Nephron (organoid): ENCODE data around the gene PEAK1.
A peak's percentile ranks its signal among the peaks of the same experiment; 100 is the strongest.

Experiments
- H3K27ac Mint-ChIP-seq, 3 experiments: 2 replicates each; pipeline ENCODE4 v1.8.0; 2020; ENCODE audit warnings: mixed read lengths in 3 of 3, mild to moderate bottlenecking in 2 of 3, moderate library complexity in 1 of 3
- H3K27me3 Mint-ChIP-seq: 2 replicates; pipeline ENCODE4 v1.8.0; 2021; ENCODE audit warnings: low read depth, mild to moderate bottlenecking, moderate library complexity, mixed read lengths
- H3K36me3 Mint-ChIP-seq: 2 replicates; pipeline ENCODE4 v1.8.0; 2020; ENCODE audit warnings: low read depth, mixed read lengths
- H3K4me1 Mint-ChIP-seq: 2 replicates; pipeline ENCODE4 v1.8.0; 2020; ENCODE audit warnings: mixed read lengths
- H3K4me3 Mint-ChIP-seq, 3 experiments: 2 replicates each; pipeline ENCODE4 v1.8.0; 2020; ENCODE audit warnings: mild to moderate bottlenecking in 3 of 3, mixed read lengths in 3 of 3, moderate library complexity in 2 of 3
- H3K9me3 Mint-ChIP-seq: 2 replicates; pipeline ENCODE4 v1.8.0; 2020; ENCODE audit warnings: mixed read lengths
- TF ChIP-seq, protein P1 (sequence below), 3 experiments: fragments of 200-600 bp; sonication (generic); IDR thresholded peaks; one replicate each; pipeline ENCODE4 v1.5.0; 2021; ENCODE audit warnings: antibody characterized with exemption in 3 of 3; ENCODE audit not compliant: unreplicated experiment in 3 of 3

The PEAK1 gene

DNA sequence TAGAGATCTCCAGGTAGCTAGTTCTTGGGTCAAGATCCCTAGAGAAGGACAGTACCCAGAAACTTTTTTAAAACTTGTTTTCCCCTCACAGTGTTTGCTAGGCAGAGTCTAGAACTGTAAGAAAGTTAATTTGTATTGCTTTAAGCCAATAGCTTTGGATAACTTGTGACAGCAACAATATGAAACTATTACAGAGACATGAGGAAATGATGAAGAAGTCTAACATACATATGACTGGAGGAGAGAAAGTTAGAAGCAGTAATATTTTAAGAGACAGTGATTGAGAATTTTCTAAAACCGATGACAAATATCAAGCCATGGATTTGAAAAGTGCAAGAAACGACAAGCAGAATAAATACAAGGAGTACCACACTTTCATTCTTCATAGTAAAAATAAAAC, 10.7 kb upstream of the PEAK1 start:
- no peaks in the 10 kb centered on the region for H3K9me3 Mint-ChIP-seq
- no peak overlapping the region for H3K27ac Mint-ChIP-seq
- H3K4me1 Mint-ChIP-seq: peaks cover 8% of the 10 kb centered on the region
- no peak overlapping the region for H3K4me3 Mint-ChIP-seq
- H3K27me3 Mint-ChIP-seq: no peaks in the 10 kb centered on the region
- peaks cover 13% of the 10 kb centered on the region for H3K36me3 Mint-ChIP-seq
- TF ChIP-seq, protein P1, sequence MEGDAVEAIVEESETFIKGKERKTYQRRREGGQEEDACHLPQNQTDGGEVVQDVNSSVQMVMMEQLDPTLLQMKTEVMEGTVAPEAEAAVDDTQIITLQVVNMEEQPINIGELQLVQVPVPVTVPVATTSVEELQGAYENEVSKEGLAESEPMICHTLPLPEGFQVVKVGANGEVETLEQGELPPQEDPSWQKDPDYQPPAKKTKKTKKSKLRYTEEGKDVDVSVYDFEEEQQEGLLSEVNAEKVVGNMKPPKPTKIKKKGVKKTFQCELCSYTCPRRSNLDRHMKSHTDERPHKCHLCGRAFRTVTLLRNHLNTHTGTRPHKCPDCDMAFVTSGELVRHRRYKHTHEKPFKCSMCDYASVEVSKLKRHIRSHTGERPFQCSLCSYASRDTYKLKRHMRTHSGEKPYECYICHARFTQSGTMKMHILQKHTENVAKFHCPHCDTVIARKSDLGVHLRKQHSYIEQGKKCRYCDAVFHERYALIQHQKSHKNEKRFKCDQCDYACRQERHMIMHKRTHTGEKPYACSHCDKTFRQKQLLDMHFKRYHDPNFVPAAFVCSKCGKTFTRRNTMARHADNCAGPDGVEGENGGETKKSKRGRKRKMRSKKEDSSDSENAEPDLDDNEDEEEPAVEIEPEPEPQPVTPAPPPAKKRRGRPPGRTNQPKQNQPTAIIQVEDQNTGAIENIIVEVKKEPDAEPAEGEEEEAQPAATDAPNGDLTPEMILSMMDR (IDR thresholded peaks at IDR 0.05; ENCODE audit: unreplicated experiment in 3 of 3): no peak

DNA sequence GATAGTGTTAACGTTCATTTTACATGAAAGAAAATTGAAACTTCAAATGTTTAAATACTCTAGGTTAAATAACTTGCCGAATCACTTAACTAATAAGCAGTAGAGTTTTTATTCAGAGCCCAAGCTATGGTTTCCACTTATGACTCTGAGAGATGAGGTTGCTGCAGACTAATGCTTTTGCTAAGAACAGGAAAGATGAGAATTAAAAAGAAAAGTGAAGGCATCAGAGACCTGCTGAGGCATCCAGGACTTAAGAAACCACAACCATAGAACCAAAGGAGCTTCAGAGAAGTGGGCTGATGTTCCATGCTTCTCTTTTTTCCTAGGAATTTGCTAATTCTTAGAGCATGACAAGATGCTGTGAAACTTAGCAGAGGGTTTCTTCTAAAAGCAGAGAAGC, 10.3 kb upstream of the PEAK1 start:
- Mint-ChIP-seq H3K27ac (no peak overlapping the region), H3K27me3 (no peaks in the 10 kb centered on the region), H3K4me3 (no peak overlapping the region), H3K36me3 (peaks cover 11% of the 10 kb centered on the region), H3K4me1 (peaks cover 9% of the 10 kb centered on the region), H3K9me3 (no peaks in the 10 kb centered on the region)
- TF ChIP-seq, protein P1 (IDR thresholded peaks at IDR 0.05; ENCODE audit: unreplicated experiment in 3 of 3): no peak

DNA sequence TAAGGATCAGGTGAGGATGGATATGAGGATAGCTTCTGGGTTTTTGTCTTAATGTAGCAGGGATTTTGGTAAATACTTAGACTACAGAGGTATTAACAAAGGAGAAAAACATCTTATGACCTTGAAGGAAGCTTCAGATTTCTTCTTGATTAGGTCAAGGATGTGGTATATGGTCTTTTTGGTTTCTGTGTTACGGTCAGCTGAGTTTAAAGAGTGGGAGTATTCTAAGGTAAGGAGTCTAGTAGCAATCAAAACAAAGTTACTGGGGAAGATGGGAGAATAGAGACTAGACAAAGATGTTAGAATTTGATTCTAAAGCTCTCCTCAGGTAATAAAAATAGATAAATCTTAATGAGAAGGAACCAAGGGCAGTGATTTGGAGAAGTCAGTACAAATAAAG, 7.0 kb upstream of the PEAK1 start:
- TF ChIP-seq, protein P1 (IDR thresholded peaks at IDR 0.05; ENCODE audit: unreplicated experiment in 3 of 3): no peak
- Mint-ChIP-seq H3K27ac (no peak overlapping the region), H3K36me3 (peaks cover 7% of the 10 kb centered on the region), H3K4me3 (no peak overlapping the region), H3K27me3 (no peaks in the 10 kb centered on the region), H3K4me1 (peaks cover 35% of the 10 kb centered on the region), H3K9me3 (no peaks in the 10 kb centered on the region)

DNA sequence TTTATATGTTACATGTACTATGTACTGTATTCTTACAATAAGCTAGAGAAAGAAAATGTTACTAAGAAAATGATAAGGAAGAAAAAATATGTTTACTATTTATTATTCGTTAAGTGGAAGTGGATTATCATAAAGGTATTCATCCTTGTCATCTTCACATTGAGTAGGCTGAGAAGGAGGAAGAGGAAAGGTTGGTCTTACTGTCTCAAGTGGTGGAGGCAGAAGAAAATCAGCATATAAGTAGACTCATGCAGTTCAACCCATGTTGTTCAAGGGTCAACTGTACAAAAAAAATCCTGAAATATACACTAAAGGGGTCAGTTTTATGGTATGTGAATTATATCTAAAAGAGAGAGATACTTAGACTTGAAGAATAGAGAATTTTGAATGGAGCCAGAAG, 6.5 kb upstream of the PEAK1 start:
- H3K27me3 Mint-ChIP-seq: no peaks in the 10 kb centered on the region
- TF ChIP-seq, protein P1 (IDR thresholded peaks at IDR 0.05; ENCODE audit: unreplicated experiment in 3 of 3): no peak
- no peak overlapping the region for H3K4me3 Mint-ChIP-seq
- H3K27ac Mint-ChIP-seq: no peak overlapping the region
- no peaks in the 10 kb centered on the region for H3K9me3 Mint-ChIP-seq
- peaks cover 35% of the 10 kb centered on the region for H3K4me1 Mint-ChIP-seq
- H3K36me3 Mint-ChIP-seq: peaks cover 5% of the 10 kb centered on the region

DNA sequence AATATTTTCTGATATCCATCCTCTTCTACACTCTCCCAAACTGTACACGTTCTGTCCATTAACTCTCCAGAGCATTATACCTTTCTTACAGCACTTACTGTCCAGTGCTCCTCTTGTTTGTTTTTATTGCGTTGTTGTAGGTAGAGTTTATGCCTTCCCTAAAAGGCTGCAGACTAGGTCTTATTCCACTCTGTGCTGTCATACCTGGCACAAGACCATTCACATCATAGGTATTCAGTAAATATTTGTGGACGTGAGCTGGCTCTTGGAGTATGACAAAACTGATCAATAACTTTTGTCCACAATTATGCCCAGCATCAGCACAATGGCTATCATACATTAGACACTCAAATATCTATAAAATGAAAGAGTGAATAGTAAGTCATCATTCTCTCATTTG, 5.2 kb upstream of the PEAK1 start:
- H3K4me1 Mint-ChIP-seq: peaks cover 35% of the 10 kb centered on the region
- H3K4me3 Mint-ChIP-seq: peak overlapping the region in 1 of 3 experiments; percentile 37
- TF ChIP-seq, protein P1 (IDR thresholded peaks at IDR 0.05; ENCODE audit: unreplicated experiment in 3 of 3): no peak
- H3K36me3 Mint-ChIP-seq: no peaks in the 10 kb centered on the region
- no peaks in the 10 kb centered on the region for H3K9me3 Mint-ChIP-seq
- no peak overlapping the region for H3K27ac Mint-ChIP-seq
- H3K27me3 Mint-ChIP-seq: no peaks in the 10 kb centered on the region

DNA sequence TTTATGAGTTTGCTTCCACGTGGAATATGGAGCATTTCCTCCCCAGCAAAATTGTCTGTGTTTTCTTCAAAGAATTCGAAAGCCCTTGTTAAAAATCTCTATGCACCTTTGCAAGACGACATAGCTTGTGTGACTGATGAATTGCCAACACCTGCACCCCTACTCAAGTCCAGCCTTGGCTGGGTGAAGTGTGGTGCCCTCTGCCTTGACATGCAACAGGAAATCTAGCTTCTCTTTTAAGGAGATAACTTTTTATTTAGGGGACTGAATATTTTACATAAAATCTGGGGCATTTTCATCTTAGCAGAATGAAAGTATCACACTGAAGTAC, 1.4 kb upstream of the PEAK1 start:
- Mint-ChIP-seq H3K4me1 (peaks cover 51% of the 10 kb centered on the region), H3K27me3 (no peaks in the 10 kb centered on the region), H3K27ac (peak overlapping the region; percentile 97 to 100 (median 100))

More for the DNA sequence above, 1.4 kb upstream of the PEAK1 start:
- TF ChIP-seq, protein P1 (IDR thresholded peaks at IDR 0.05; ENCODE audit: unreplicated experiment in 3 of 3): no peak
- no peaks in the 10 kb centered on the region for H3K36me3 Mint-ChIP-seq
- H3K4me3 Mint-ChIP-seq: peak overlapping the region; percentile 98 to 99 (median 98)
- H3K9me3 Mint-ChIP-seq: no peaks in the 10 kb centered on the region
